ENCODE measurements around the gene JAZF1. TPM values are rescaled to one million over a fixed set of nuclear protein-coding genes. Genes with fewer than 3 reads are reported as not detected.

The JAZF1 gene
- total and polyA plus RNA-seq, 10 of the 15 experiments (the other 5 are each of a cell fraction or from before 2014, with no cell fraction given): 0.04 to 0.82 (median 0.15) TPM; not detected in 3

DNA sequence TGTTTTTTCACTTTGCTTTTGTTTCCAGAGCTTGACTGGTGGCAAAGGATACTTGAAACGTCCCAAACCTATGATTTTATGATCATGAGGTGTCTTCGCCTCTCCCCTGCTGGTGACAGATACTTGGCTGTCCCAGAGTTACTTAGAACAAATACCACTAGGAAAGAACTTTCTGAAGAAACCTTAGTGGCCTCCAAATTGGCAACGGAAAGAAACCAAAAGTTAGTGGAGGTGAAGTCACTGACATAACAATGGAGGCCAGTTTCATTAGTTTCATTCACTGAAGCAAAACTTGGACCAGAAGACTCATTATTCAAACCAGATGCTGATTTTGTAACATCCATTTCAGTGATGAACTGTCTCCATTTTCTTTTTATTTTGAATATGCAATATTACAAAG is 68.6 kb downstream of the JAZF1 start:
- H3K36me3 ChIP-seq (ENCODE audit: control insufficient read depth in 2 of 2, insufficient read depth in 2 of 2, low read length in 1 of 2): no peaks in the 10 kb centered on the region
- CTCF ChIA-PET: interaction anchor here (0.9 kb wide), 1 partner anchor 16 kb away, joined by 4 read pairs; no protein-coding TSS in a partner anchor
- ATAC-seq: no peak
- intact Hi-C loops (cut with micrococcal nuclease; ENCODE audit: unreplicated experiment) (no loop called here), in situ Hi-C loops (cut with MboI) (no loop called here)
- SMC1A ChIA-PET (ENCODE audit: uncharacterized antibody, unreplicated experiment): no interaction called here
- no peak overlapping the region for H3K4me2 ChIP-seq (ENCODE audit: control insufficient read depth, insufficient read depth)
- H3K27me3 ChIP-seq (replicated peaks in 1 of 2; ENCODE audit: control insufficient read depth in 2 of 2, insufficient read depth in 2 of 2, low read length in 1 of 2): no peaks in the 10 kb centered on the region
- BruUV-seq (replicated peaks): no TSS peak
- H3K9ac ChIP-seq (ENCODE audit: control insufficient read depth, insufficient read depth, low read length): no peak overlapping the region
- no peaks in the 10 kb centered on the region for H3K4me1 ChIP-seq (ENCODE audit: control insufficient read depth, insufficient read depth, low read length)
- no peak overlapping the region for H2AFZ ChIP-seq (ENCODE audit: control insufficient read depth, low read depth, low read length)
- RAD21 ChIA-PET (ENCODE audit: unreplicated experiment): no interaction called here
- no peaks in the 10 kb centered on the region for H3K9me3 ChIP-seq (replicated peaks; ENCODE audit: control insufficient read depth, insufficient read depth, low read length)
- TF ChIP-seq JUNB (IDR thresholded peaks at IDR 0.05) (no peak), ESRRA (IDR thresholded peaks at IDR 0.05; ENCODE audit: low read length) (no peak), BHLHE40 (IDR thresholded peaks at IDR 0.05; ENCODE audit: borderline replicate concordance in 1 of 2, low read depth in 2 of 2, low read length in 1 of 2) (no peak), KLF5 (IDR thresholded peaks at IDR 0.05; ENCODE audit: partially characterized antibody) (no peak), CHD4 (IDR thresholded peaks at IDR 0.05) (no peak), ZBED1 (IDR thresholded peaks at IDR 0.05; ENCODE audit: borderline replicate concordance) (no peak), RCOR1 (conservative IDR thresholded peaks at IDR 0.05; ENCODE audit: low read depth, low read length) (no peak), KAT2A (conservative IDR thresholded peaks at IDR 0.05; ENCODE audit: control insufficient read depth, low read depth, low read length) (no peak), BRCA1 (IDR thresholded peaks at IDR 0.05; ENCODE audit: low read depth, low read length) (no peak), SIX5 (IDR thresholded peaks at IDR 0.05; ENCODE audit: low read depth, low read length, severe bottlenecking) (no peak), ZSCAN29 (IDR thresholded peaks at IDR 0.05) (no peak), RFX5 (IDR thresholded peaks at IDR 0.05; ENCODE audit: low read depth, low read length) (no peak), SMC3 (IDR thresholded peaks at IDR 0.05; ENCODE audit: borderline replicate concordance, low read length) (no peak), YY1 (IDR thresholded peaks at IDR 0.05; ENCODE audit: low read depth, low read length) (no peak), CBX5 (IDR thresholded peaks at IDR 0.05; ENCODE audit: low read depth) (no peak), NFYA (IDR thresholded peaks at IDR 0.05; ENCODE audit: borderline replicate concordance, low read depth, low read length) (no peak), MLLT1 (IDR thresholded peaks at IDR 0.05) (no peak)
- TF ChIP-seq, protein P1, sequence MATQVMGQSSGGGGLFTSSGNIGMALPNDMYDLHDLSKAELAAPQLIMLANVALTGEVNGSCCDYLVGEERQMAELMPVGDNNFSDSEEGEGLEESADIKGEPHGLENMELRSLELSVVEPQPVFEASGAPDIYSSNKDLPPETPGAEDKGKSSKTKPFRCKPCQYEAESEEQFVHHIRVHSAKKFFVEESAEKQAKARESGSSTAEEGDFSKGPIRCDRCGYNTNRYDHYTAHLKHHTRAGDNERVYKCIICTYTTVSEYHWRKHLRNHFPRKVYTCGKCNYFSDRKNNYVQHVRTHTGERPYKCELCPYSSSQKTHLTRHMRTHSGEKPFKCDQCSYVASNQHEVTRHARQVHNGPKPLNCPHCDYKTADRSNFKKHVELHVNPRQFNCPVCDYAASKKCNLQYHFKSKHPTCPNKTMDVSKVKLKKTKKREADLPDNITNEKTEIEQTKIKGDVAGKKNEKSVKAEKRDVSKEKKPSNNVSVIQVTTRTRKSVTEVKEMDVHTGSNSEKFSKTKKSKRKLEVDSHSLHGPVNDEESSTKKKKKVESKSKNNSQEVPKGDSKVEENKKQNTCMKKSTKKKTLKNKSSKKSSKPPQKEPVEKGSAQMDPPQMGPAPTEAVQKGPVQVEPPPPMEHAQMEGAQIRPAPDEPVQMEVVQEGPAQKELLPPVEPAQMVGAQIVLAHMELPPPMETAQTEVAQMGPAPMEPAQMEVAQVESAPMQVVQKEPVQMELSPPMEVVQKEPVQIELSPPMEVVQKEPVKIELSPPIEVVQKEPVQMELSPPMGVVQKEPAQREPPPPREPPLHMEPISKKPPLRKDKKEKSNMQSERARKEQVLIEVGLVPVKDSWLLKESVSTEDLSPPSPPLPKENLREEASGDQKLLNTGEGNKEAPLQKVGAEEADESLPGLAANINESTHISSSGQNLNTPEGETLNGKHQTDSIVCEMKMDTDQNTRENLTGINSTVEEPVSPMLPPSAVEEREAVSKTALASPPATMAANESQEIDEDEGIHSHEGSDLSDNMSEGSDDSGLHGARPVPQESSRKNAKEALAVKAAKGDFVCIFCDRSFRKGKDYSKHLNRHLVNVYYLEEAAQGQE (IDR thresholded peaks at IDR 0.05; ENCODE audit: low read depth, low read length): no peak
- H3K4me3 ChIP-seq: no peak overlapping the region
- 34% methylated on average over 3 of the region's 3 CpGs for WGBS (ENCODE audit: insufficient coverage, insufficient replicate concordance, low lambda C conversion rate, missing lambda C conversion rate)
- FAIRE-seq: no peak
- no peaks in the 10 kb centered on the region for H3K79me2 ChIP-seq (ENCODE audit: control insufficient read depth, insufficient read depth, low read length)
- H4K20me1 ChIP-seq (ENCODE audit: control insufficient read depth, insufficient read depth): no peaks in the 10 kb centered on the region
- no peak overlapping the region for H3K27ac ChIP-seq (ENCODE audit: control insufficient read depth, insufficient read depth)
- no peak for DNase-seq (ENCODE audit: low read depth, low spot score)
- POLR2A ChIA-PET: no interaction called here
